ENCODE measurements around the gene TLE1.

TLE1 gene

DNA sequence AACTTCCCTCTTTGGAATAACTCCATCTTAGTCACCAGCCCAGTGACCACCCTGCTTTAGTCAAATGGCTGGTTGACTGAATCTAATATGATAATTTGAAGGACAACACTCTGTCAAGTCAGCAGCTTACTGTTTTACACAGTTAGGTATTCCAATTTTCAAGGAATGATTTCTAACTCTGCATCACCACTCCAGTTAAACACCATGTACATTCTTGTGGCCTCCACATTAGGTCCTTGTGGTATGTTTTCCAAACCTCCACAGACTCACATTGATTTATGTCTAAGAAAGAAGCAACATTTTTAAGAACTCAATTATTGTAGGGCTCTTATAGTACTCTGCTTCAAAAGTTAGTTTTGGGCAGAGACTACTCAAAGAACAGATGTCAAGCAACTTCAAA, 110.7 kb downstream of the TLE1 start:
- DNase-seq (ENCODE audit: low read depth) = no peak

- DNase-seq (ENCODE audit: low read depth) = peak; percentile 13
Measured at GRCh38 chr9:81575956-81576355, 113.4 kb downstream of the TLE1 start.

- peak; percentile 30 for DNase-seq (ENCODE audit: low read depth)
Measured at GRCh38 chr9:81574405-81574804, 114.9 kb downstream of the TLE1 start.

DNA sequence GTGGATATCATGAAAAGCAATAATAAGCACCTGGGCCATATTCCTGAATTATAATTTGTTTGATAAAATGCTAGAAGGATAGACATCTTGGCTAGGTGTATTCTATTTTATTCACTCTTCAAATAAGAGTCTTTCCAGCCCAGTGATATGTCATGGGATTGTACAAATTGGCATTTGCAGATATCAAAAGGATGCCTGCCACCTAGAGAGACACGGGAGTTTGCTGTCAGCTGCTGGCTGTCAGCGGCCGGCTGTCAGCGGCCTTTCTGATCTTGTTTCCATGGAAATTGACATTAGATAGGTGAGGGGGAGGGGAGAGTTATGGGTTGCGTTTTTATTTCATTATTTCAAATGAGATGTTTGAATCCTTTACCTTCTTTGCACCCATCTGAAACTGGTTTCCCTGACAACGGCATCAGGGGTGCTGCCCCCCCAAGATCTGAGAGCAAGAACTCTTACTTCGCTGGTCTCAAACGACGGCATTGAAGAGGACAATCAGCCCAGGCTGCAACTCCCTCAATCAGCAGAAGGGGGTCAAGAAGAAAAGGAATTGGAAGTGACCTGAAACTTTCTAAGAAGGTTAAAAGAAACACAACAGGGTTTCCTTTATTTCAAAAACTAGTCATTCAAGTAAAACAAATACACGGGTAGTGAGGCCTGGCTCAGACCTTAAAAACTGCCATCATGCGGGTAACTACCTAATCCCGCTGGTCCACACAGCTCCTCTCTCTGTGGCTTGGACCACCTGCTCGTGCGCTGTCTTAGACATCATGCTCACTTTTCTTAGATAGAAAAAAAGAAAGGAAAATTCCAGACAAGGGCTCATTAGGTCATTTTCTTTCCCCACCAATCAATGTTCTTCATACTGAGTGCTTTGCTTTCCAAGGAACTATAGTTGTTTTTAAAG, 115.7 kb downstream of the TLE1 start:
- DNase-seq (ENCODE audit: low read depth) = no peak

GRCh38 chr9:81570083-81570482, 119.3 kb downstream of the TLE1 start:
- no peak for DNase-seq (ENCODE audit: low read depth)

DNA sequence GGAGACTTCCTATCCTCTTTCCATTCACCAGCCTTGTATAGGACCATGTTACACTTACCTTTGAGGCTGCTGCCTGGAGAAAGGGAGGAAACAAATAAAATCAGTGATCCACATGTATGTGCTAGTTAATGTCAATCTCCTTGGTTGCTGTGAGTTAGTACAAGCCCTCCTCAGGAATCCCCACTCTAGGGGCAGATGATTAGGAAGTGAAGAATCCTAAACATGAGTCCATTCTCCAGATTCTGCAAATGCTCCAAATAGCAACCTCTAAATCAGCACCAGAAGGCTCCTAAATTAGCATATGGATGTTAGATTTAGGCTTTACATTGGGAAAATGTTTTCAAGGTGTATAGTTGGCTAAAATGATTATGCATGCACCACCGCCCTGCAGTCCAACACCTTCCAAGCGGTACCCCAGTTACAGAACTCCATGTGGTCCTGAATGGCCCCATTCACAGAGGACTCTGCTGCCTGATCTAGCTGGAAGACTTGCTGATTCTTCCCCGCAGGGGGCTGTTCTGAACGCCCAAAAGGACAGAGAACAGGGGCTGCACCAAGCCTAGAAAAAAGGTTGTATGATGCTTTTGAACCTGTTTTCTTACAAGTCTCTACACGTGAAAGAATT, 123.2 kb downstream of the TLE1 start:
- no peak for DNase-seq (ENCODE audit: low read depth)

DNA sequence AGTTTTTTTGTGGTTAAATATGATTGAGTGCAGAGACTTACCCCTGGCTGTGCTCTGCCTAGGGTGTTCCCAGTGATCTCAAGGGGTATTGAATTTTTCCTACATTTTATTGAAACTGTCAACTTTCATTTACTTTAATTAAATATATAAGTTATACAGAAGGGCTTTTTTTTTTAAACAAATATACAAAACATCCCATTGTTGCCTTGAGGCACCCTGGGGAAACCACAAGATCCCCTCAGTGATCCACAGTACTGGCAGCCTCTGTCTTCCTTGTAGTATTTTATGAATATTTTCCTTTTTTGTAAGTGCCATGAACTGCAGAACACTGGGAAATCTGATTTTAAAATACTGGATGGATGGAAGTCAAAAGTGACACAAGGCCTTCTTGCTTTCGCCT, 123.7 kb downstream of the TLE1 start:
- no peak for DNase-seq (ENCODE audit: low read depth)

GRCh38 chr9:81565144-81565543, 124.2 kb downstream of the TLE1 start:
- DNase-seq (ENCODE audit: low read depth) = no peak

DNA sequence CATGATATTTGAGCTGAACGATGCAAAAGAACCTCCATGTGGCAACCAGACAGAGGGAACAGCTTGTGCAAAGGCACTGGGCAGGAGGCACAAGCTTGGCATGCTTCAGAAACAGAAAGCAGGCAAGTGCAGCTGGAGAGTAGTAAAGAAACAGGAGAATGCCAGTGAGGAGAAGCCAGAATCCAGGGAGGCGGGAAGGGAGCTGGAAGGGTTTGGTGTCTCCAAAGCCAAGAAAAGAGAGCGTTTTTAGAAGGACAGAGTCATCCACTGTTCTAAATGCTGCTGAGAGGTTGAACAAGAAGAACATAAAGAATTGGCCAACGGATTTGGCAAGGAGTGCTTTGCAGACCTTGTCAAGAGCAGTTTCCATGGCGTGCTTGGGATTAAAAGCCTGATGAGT, 124.7 kb downstream of the TLE1 start:
- DNase-seq (ENCODE audit: low read depth) = peak; percentile 68

GRCh38 chr9:81563739-81564138, 125.6 kb downstream of the TLE1 start:
- no peak for DNase-seq (ENCODE audit: low read depth)

DNA sequence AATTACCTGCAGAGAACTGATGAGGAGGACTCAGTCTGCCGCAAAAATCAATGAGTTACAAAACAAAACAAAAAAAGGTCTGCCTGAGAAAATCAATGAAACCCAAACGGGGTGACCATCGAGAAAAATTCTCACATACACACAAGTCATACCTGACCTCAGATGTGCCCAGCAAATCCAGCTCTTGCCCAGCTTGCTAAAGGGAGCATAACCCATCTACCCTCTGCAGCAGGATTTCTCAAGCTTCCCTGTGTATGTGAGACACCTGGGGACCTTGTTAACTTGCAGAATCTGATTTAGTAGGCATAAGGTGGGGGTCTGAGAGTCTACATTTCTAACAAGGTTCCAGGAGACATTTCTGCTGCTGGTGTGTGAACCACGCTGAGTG, 126.3 kb downstream of the TLE1 start:
- no peak for DNase-seq (ENCODE audit: low read depth)

GRCh38 chr9:81562231-81563019, 126.9 kb downstream of the TLE1 start:
- DNase-seq (ENCODE audit: low read depth) = peak; percentile 83

GRCh38 chr9:81560851-81561732, 128.3 kb downstream of the TLE1 start:
- DNase-seq (ENCODE audit: low read depth) = no peak

- DNase-seq (ENCODE audit: low read depth) = peak; percentile 87
Measured at GRCh38 chr9:81559709-81560108, 129.6 kb downstream of the TLE1 start.

DNA sequence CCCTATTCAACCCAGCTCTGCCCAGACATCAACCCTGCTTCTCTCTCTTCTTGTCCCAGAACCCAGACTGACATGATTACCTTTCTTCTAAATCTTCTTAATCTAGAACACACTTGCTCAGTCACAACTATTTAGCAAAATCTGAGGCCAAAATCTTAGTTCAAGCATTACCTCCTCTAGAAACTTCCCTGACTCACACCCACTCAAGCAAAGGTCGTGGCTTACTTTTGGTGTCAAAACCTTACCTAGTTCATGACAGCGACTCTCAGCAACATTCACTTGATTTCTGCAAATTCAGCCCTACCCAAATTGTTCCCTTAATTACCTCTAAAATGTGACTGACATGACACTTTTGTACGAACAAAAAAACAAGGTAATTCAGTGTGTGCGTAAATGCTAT, 130.2 kb downstream of the TLE1 start:
- DNase-seq (ENCODE audit: low read depth) = no peak

DNA sequence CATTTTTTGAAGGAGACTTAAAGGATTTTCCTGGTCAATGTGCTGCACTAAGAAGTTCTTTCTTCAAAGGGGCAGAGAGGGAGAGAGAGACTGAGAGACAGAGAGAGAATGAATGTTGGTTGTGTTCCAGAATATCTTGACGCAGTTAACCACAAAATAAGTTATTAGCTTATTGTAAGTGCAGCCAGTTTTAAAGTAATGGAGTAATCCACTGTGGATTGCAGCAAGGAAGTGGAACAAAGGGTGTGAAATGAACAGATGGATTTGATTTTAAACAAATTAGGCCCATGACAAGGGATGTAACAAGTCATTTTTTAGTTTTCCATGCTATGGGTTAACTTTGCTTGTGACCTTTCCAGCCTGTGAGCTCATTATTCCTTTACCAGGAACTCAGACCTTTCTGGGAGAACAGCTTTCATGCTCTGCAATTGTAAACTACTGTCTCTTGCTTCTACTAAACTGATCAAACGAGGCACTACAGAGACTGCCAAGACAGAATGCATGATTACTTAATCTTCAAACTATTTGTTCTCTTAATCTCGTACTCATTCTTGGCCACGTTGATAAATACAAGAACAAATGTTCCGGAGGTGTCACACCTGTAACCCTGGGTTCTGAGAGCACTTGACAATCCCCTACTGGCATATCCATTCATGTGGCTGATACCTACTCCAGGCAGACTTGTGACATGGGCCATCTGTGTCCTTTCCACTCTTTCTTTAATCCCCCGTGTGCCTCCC, 131.1 kb downstream of the TLE1 start:
- DNase-seq (ENCODE audit: low read depth) = peak; percentile 98

- DNase-seq (ENCODE audit: low read depth) = peak; percentile 97
Measured at GRCh38 chr9:81557452-81558090, 131.8 kb downstream of the TLE1 start.

DNA sequence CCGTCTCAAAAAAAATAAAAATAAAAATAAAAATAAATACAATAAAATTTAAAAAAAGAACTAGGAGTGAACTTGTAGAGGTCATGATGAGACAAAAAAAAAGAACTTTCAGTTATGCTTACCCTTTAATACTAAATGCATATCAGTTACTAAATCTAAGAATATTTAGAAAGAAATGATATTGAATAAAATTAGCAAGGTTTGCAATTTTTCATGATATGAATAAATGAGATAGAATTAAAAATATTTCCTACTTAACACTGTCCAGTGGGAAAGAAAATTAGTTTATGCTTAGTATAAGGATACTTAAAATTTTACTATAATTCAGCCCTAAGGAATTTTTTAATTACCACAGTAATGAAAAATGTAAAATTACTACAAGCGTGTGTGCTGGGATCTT, 132.4 kb downstream of the TLE1 start:
- DNase-seq (ENCODE audit: low read depth) = no peak

DNA sequence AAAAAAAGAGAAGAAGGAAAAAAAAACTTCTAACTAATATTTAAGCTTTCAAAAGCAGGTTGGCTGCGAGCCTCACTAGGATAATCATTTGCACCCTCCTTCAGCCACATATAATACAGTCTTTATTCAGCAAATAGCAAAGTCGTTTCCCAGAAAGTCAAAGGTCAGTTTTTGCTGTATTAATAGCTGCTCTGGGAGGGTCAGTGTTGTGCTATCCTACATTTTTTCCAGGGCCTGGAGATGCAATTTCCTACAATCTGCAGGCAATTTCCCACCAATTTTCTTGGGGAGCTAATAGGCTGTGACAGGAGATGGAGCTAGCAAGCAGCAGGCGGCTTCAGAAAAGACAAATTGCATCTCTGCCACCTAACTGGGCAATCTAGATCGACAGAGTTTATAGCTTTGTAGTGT, 136.8 kb downstream of the TLE1 start:
- DNase-seq (ENCODE audit: low read depth) = no peak

GRCh38 chr9:81550207-81550583, 139.2 kb downstream of the TLE1 start:
- DNase-seq (ENCODE audit: low read depth) = no peak

All from fibroblast of gingiva (primary cell).